ENCODE measurements around the gene ANKRD1.

The ANKRD1 gene

GRCh38 chr10:90890347-90890746 lies 30.5 kb downstream of the ANKRD1 start:
- Histone ChIP-seq H3K27me3 (replicated peaks; ENCODE audit: control insufficient read depth, insufficient read depth, low read length) (no peaks in the 10 kb centered on the region), H3K36me3 (ENCODE audit: control insufficient read depth, insufficient read depth, low read length) (peaks cover 2% of the 10 kb centered on the region), H3K4me3 (replicated peaks; ENCODE audit: low read depth, low read length) (no peak overlapping the region)
- TF ChIP-seq CTCF (IDR thresholded peaks at IDR 0.05; ENCODE audit: insufficient read depth, low read length, poor library complexity, severe bottlenecking) = no peak
- no peak for DNase-seq (ENCODE audit: extremely low read depth, insufficient read length)

GRCh38 chr10:90889636-90890035 lies 31.3 kb downstream of the ANKRD1 start:
- peaks cover 2% of the 10 kb centered on the region for H3K36me3 ChIP-seq (ENCODE audit: control insufficient read depth, insufficient read depth, low read length)
- no peak for TF ChIP-seq CTCF (IDR thresholded peaks at IDR 0.05; ENCODE audit: insufficient read depth, low read length, poor library complexity, severe bottlenecking)
- no peak overlapping the region for H3K4me3 ChIP-seq (replicated peaks; ENCODE audit: low read depth, low read length)
- no peaks in the 10 kb centered on the region for H3K27me3 ChIP-seq (replicated peaks; ENCODE audit: control insufficient read depth, insufficient read depth, low read length)
- no peak for DNase-seq (ENCODE audit: extremely low read depth, insufficient read length)

GRCh38 chr10:90888387-90888786 lies 32.5 kb downstream of the ANKRD1 start:
- H3K4me3 ChIP-seq (replicated peaks; ENCODE audit: low read depth, low read length) = no peak overlapping the region
- no peaks in the 10 kb centered on the region for H3K27me3 ChIP-seq (replicated peaks; ENCODE audit: control insufficient read depth, insufficient read depth, low read length)

GRCh38 chr10:90887555-90887954 lies 33.3 kb downstream of the ANKRD1 start:
- Histone ChIP-seq H3K36me3 (ENCODE audit: control insufficient read depth, insufficient read depth, low read length) (peaks cover 2% of the 10 kb centered on the region), H3K27me3 (replicated peaks; ENCODE audit: control insufficient read depth, insufficient read depth, low read length) (no peaks in the 10 kb centered on the region), H3K4me3 (replicated peaks; ENCODE audit: low read depth, low read length) (no peak overlapping the region)
- DNase-seq (ENCODE audit: extremely low read depth, insufficient read length) = no peak
- no peak for TF ChIP-seq CTCF (IDR thresholded peaks at IDR 0.05; ENCODE audit: insufficient read depth, low read length, poor library complexity, severe bottlenecking)

More at GRCh38 chr10:90888387-90888786, 32.5 kb downstream of the ANKRD1 start:
- DNase-seq (ENCODE audit: extremely low read depth, insufficient read length) = no peak
- TF ChIP-seq CTCF (IDR thresholded peaks at IDR 0.05; ENCODE audit: insufficient read depth, low read length, poor library complexity, severe bottlenecking) = no peak
- peaks cover 2% of the 10 kb centered on the region for H3K36me3 ChIP-seq (ENCODE audit: control insufficient read depth, insufficient read depth, low read length)

- DNase-seq (ENCODE audit: extremely low read depth, insufficient read length) = no peak
- no peak overlapping the region for H3K4me3 ChIP-seq (replicated peaks; ENCODE audit: low read depth, low read length)
- no peak for TF ChIP-seq CTCF (IDR thresholded peaks at IDR 0.05; ENCODE audit: insufficient read depth, low read length, poor library complexity, severe bottlenecking)
- H3K27me3 ChIP-seq (replicated peaks; ENCODE audit: control insufficient read depth, insufficient read depth, low read length) = no peaks in the 10 kb centered on the region
- peaks cover 2% of the 10 kb centered on the region for H3K36me3 ChIP-seq (ENCODE audit: control insufficient read depth, insufficient read depth, low read length)
Measured at GRCh38 chr10:90885176-90885575, 35.7 kb downstream of the ANKRD1 start.

GRCh38 chr10:90884431-90884830 lies 36.5 kb downstream of the ANKRD1 start:
- DNase-seq (ENCODE audit: extremely low read depth, insufficient read length) = no peak

More at GRCh38 chr10:90884431-90884830, 36.5 kb downstream of the ANKRD1 start:
- Histone ChIP-seq H3K4me3 (replicated peaks; ENCODE audit: low read depth, low read length) (no peak overlapping the region), H3K36me3 (ENCODE audit: control insufficient read depth, insufficient read depth, low read length) (no peaks in the 10 kb centered on the region; the same call in none of the 2 replicates), H3K27me3 (replicated peaks; ENCODE audit: control insufficient read depth, insufficient read depth, low read length) (no peaks in the 10 kb centered on the region)
- TF ChIP-seq CTCF (IDR thresholded peaks at IDR 0.05; ENCODE audit: insufficient read depth, low read length, poor library complexity, severe bottlenecking) = no peak
